ENCODE measurements around the gene CISD3.

DNA sequence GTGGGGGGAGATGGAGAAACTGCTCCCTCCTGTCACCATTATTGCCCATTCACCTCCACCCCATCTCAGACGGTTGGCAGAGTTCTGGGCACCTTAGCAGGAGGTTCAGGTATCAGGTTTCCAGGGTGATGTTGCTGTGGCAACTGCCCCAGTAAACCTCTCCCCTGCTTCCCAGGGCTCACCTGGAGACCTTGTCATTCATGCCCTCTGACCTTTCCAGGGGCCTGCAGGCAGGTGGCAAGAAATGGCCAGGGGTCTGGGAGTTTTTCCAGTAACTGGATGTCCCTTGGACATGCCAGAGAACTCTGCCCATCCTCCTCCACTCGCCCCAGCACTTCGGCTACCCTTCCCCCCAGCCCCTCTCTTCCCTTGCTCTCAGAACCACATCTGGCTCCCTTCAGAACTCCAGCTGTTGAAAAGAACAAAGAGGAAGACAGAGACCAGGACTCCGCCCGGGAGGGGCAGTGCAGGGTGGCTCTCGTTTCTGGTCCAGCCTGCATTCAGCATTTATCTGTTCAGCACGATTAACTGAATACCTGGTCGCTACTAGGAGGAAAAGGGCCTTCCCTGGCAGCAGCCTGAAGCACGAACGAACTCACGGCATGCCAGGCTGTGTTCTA lies 16.6 kb upstream of the CISD3 start:
- TF ChIP-seq, protein P1, sequence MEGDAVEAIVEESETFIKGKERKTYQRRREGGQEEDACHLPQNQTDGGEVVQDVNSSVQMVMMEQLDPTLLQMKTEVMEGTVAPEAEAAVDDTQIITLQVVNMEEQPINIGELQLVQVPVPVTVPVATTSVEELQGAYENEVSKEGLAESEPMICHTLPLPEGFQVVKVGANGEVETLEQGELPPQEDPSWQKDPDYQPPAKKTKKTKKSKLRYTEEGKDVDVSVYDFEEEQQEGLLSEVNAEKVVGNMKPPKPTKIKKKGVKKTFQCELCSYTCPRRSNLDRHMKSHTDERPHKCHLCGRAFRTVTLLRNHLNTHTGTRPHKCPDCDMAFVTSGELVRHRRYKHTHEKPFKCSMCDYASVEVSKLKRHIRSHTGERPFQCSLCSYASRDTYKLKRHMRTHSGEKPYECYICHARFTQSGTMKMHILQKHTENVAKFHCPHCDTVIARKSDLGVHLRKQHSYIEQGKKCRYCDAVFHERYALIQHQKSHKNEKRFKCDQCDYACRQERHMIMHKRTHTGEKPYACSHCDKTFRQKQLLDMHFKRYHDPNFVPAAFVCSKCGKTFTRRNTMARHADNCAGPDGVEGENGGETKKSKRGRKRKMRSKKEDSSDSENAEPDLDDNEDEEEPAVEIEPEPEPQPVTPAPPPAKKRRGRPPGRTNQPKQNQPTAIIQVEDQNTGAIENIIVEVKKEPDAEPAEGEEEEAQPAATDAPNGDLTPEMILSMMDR (conservative IDR thresholded peaks at IDR 0.05; ENCODE audit: low read depth in 2 of 2) = no peak
- TF ChIP-seq POLR2AphosphoS5 (IDR thresholded peaks at IDR 0.05; ENCODE audit: low read depth) = no peak
- no peak for TF ChIP-seq EZH2 (IDR thresholded peaks at IDR 0.05; ENCODE audit: low read depth, unreplicated experiment)
- TF ChIP-seq, protein P2, sequence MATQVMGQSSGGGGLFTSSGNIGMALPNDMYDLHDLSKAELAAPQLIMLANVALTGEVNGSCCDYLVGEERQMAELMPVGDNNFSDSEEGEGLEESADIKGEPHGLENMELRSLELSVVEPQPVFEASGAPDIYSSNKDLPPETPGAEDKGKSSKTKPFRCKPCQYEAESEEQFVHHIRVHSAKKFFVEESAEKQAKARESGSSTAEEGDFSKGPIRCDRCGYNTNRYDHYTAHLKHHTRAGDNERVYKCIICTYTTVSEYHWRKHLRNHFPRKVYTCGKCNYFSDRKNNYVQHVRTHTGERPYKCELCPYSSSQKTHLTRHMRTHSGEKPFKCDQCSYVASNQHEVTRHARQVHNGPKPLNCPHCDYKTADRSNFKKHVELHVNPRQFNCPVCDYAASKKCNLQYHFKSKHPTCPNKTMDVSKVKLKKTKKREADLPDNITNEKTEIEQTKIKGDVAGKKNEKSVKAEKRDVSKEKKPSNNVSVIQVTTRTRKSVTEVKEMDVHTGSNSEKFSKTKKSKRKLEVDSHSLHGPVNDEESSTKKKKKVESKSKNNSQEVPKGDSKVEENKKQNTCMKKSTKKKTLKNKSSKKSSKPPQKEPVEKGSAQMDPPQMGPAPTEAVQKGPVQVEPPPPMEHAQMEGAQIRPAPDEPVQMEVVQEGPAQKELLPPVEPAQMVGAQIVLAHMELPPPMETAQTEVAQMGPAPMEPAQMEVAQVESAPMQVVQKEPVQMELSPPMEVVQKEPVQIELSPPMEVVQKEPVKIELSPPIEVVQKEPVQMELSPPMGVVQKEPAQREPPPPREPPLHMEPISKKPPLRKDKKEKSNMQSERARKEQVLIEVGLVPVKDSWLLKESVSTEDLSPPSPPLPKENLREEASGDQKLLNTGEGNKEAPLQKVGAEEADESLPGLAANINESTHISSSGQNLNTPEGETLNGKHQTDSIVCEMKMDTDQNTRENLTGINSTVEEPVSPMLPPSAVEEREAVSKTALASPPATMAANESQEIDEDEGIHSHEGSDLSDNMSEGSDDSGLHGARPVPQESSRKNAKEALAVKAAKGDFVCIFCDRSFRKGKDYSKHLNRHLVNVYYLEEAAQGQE (IDR thresholded peaks at IDR 0.05; ENCODE audit: unreplicated experiment) = no peak
- TF ChIP-seq EZH2phosphoT487 (IDR thresholded peaks at IDR 0.05; ENCODE audit: unreplicated experiment) = no peak
- no peak for TF ChIP-seq CREB1 (CRISPR knock-in tag; IDR thresholded peaks at IDR 0.05; ENCODE audit: low read depth)
- no peak for TF ChIP-seq ZNF114 (CRISPR knock-in tag; IDR thresholded peaks at IDR 0.05)
- no peak for TF ChIP-seq STAT1 (IDR thresholded peaks at IDR 0.05; ENCODE audit: unreplicated experiment)
- TF ChIP-seq NANOG (IDR thresholded peaks at IDR 0.05; ENCODE audit: borderline replicate concordance) = no peak
- no peak for TF ChIP-seq JUNB (IDR thresholded peaks at IDR 0.05; ENCODE audit: unreplicated experiment)
- no peak for TF ChIP-seq ZNF331 (CRISPR knock-in tag; IDR thresholded peaks at IDR 0.05; ENCODE audit: low read depth)
- TF ChIP-seq, protein P3, sequence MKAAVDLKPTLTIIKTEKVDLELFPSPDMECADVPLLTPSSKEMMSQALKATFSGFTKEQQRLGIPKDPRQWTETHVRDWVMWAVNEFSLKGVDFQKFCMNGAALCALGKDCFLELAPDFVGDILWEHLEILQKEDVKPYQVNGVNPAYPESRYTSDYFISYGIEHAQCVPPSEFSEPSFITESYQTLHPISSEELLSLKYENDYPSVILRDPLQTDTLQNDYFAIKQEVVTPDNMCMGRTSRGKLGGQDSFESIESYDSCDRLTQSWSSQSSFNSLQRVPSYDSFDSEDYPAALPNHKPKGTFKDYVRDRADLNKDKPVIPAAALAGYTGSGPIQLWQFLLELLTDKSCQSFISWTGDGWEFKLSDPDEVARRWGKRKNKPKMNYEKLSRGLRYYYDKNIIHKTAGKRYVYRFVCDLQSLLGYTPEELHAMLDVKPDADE (IDR thresholded peaks at IDR 0.05) = no peak
